ENCODE data around the gene HK1. TPM values are rescaled to one million over a fixed set of nuclear protein-coding genes. Genes with fewer than 3 reads are reported as not detected.

HK1 gene
- total RNA-seq, 1 donor from 2014 or later, result 219 TPM

- Histone ChIP-seq H3K27ac (replicated peaks) (no peak overlapping the region), H3K4me1 (peaks cover 14% of the 10 kb centered on the region), H3K4me3 (no peak overlapping the region), H3K36me3 (no peaks in the 10 kb centered on the region), H3K27me3 (ENCODE audit: low read depth) (no peaks in the 10 kb centered on the region), H3K9me3 (replicated peaks) (no peaks in the 10 kb centered on the region)
- TF ChIP-seq CTCF (IDR thresholded peaks at IDR 0.05; ENCODE audit: borderline replicate concordance), result no peak
- intact Hi-C loops (cut with micrococcal nuclease), result loop anchor here (5.0 to 10.0 kb wide), 2 partner anchors 82 to 210 kb away; partner anchors contain the start of gene FAM241B
- DNase-seq, result no peak
Measured at GRCh38 chr10:69425041-69425440, 146.7 kb downstream of the HK1 start.

- H3K27me3 ChIP-seq (ENCODE audit: low read depth), result no peaks in the 10 kb centered on the region
- peak overlapping the region; percentile 29 for H3K27ac ChIP-seq (replicated peaks)
- no peaks in the 10 kb centered on the region for H3K9me3 ChIP-seq (replicated peaks)
- H3K4me1 ChIP-seq, result peaks cover 14% of the 10 kb centered on the region
- H3K4me3 ChIP-seq, result no peak overlapping the region
- no peaks in the 10 kb centered on the region for H3K36me3 ChIP-seq
- no peak for DNase-seq
- TF ChIP-seq CTCF (IDR thresholded peaks at IDR 0.05; ENCODE audit: borderline replicate concordance), result no peak
- intact Hi-C loops (cut with micrococcal nuclease), result loop anchor here (5.0 to 10.0 kb wide), 2 partner anchors 82 to 209 kb away; partner anchors contain the start of gene FAM241B
Measured at GRCh38 chr10:69425511-69426298, 147.4 kb downstream of the HK1 start.

GRCh38 chr10:69426376-69426727, 148.1 kb downstream of the HK1 start:
- no peaks in the 10 kb centered on the region for H3K27me3 ChIP-seq (ENCODE audit: low read depth)
- peaks cover 14% of the 10 kb centered on the region for H3K4me1 ChIP-seq
- no peaks in the 10 kb centered on the region for H3K36me3 ChIP-seq
- TF ChIP-seq CTCF (IDR thresholded peaks at IDR 0.05; ENCODE audit: borderline replicate concordance), result no peak
- DNase-seq, result no peak
- peak overlapping the region; percentile 29 for H3K27ac ChIP-seq (replicated peaks)
- H3K4me3 ChIP-seq, result no peak overlapping the region
- no peaks in the 10 kb centered on the region for H3K9me3 ChIP-seq (replicated peaks)
- intact Hi-C loops (cut with micrococcal nuclease), result loop anchor here (5.0 to 10.0 kb wide), 2 partner anchors 81 to 208 kb away; partner anchors contain the start of gene FAM241B

GRCh38 chr10:69428165-69428564, 149.9 kb downstream of the HK1 start:
- peaks cover 3% of the 10 kb centered on the region for H3K4me1 ChIP-seq
- no peak overlapping the region for H3K27ac ChIP-seq (replicated peaks)
- intact Hi-C loops (cut with micrococcal nuclease), result loop anchor here (5.0 to 10.0 kb wide), 2 partner anchors 79 to 207 kb away; partner anchors contain the start of gene FAM241B
- H3K4me3 ChIP-seq, result no peak overlapping the region
- DNase-seq, result no peak
- H3K27me3 ChIP-seq (ENCODE audit: low read depth), result no peaks in the 10 kb centered on the region
- no peaks in the 10 kb centered on the region for H3K9me3 ChIP-seq (replicated peaks)
- no peaks in the 10 kb centered on the region for H3K36me3 ChIP-seq
- no peak for TF ChIP-seq CTCF (IDR thresholded peaks at IDR 0.05; ENCODE audit: borderline replicate concordance)

GRCh38 chr10:69434169-69434568, 155.9 kb downstream of the HK1 start:
- Histone ChIP-seq H3K27ac (replicated peaks) (no peak overlapping the region), H3K9me3 (replicated peaks) (no peaks in the 10 kb centered on the region), H3K4me3 (no peak overlapping the region), H3K27me3 (ENCODE audit: low read depth) (no peaks in the 10 kb centered on the region), H3K36me3 (no peaks in the 10 kb centered on the region), H3K4me1 (peaks cover 17% of the 10 kb centered on the region)
- DNase-seq, result no peak
- TF ChIP-seq CTCF (IDR thresholded peaks at IDR 0.05; ENCODE audit: borderline replicate concordance), result no peak
- intact Hi-C loops (cut with micrococcal nuclease), result no loop called here
